HepG2 (cell line): ENCODE results near the gene STRN3. TPM values are rescaled to one million over a fixed set of nuclear protein-coding genes. Genes with fewer than 3 reads are reported as not detected.
A peak's percentile ranks its signal among the peaks of the same experiment; 100 is the strongest.

ENCODE experiments used
- AFF4 ChIP-seq: sonication (generic); formaldehyde crosslinking; IDR thresholded peaks from 2 replicates; pipeline ENCODE4 v1.4.0; 2020; ENCODE audit warnings: missing genetic modification reagents
- ARID3A ChIP-seq: IDR thresholded peaks from 2 replicates; pipeline ENCODE4 v1.6.1; 2012; ENCODE audit warnings: low read depth, low read length, improper control_type of control experiment
- GPBP1L1 ChIP-seq: sonication (generic); formaldehyde crosslinking; IDR thresholded peaks from 2 replicates; pipeline ENCODE4 v1.5.0; 2020; ENCODE audit warnings: mild to moderate bottlenecking, missing genetic modification reagents
- HIVEP1 ChIP-seq: sonication (generic); formaldehyde crosslinking; IDR thresholded peaks from 2 replicates; pipeline ENCODE4 v1.4.0; 2020; ENCODE audit warnings: mild to moderate bottlenecking, missing genetic modification reagents
- IKZF1 ChIP-seq: fragments of 450-650 bp; IDR thresholded peaks from 2 replicates; pipeline ENCODE4 v1.7.1; 2016
- NRL ChIP-seq: sonication (generic); formaldehyde crosslinking; IDR thresholded peaks from 2 replicates; pipeline ENCODE4 v1.5.0; 2020; ENCODE audit warnings: missing genetic modification reagents, mild to moderate bottlenecking, moderate library complexity, borderline replicate concordance
- POGZ ChIP-seq: sonication (generic); formaldehyde crosslinking; IDR thresholded peaks from 2 replicates; pipeline ENCODE4 v1.4.0; 2020; ENCODE audit warnings: mild to moderate bottlenecking, missing genetic modification reagents
- TCF12 ChIP-seq, 2 experiments: fragments of 450-650 bp in 1 of 2; sonication (generic) in 1 of 2; formaldehyde crosslinking in 1 of 2; IDR thresholded peaks; 2 replicates each; pipeline versions ENCODE4 v1.6.1 to v1.8.0; 2017 to 2022; ENCODE audit warnings: antibody characterized with exemption in 1 of 2, mild to moderate bottlenecking in 1 of 2, missing genetic modification reagents in 1 of 2, moderate library complexity in 1 of 2
- XBP1 ChIP-seq: sonication (generic); formaldehyde crosslinking; IDR thresholded peaks from 2 replicates; pipeline ENCODE4 v1.5.0; 2020; ENCODE audit warnings: missing genetic modification reagents
- ZFAT ChIP-seq: sonication (generic); formaldehyde crosslinking; conservative IDR thresholded peaks from 2 replicates; pipeline ENCODE4 v1.8.1; 2023; ENCODE audit warnings: missing genetic modification reagents, inconsistent platforms
- ZHX2 ChIP-seq, 2 experiments: sonication (generic) in 1 of 2; formaldehyde crosslinking in 1 of 2; IDR thresholded peaks; 2 replicates each; pipeline versions ENCODE4 v1.6.1 to v1.9.0; 2014 to 2022; ENCODE audit warnings: antibody characterized with exemption in 1 of 2, borderline replicate concordance in 1 of 2, inconsistent platforms in 1 of 2, low read depth in 1 of 2, missing genetic modification reagents in 1 of 2
- ZKSCAN5 ChIP-seq: sonication (generic); formaldehyde crosslinking; IDR thresholded peaks from 2 replicates; pipeline ENCODE4 v1.5.1; 2020; ENCODE audit warnings: mild to moderate bottlenecking, missing genetic modification reagents
- ZNF20 ChIP-seq: sonication (generic); formaldehyde crosslinking; IDR thresholded peaks from 2 replicates; pipeline ENCODE4 v1.4.0; 2020; ENCODE audit warnings: mild to moderate bottlenecking, moderate library complexity, missing genetic modification reagents
- ZNF547 ChIP-seq: sonication (generic); formaldehyde crosslinking; IDR thresholded peaks from 2 replicates; pipeline ENCODE4 v1.5.1; 2020; ENCODE audit warnings: mild to moderate bottlenecking, missing genetic modification reagents
- ZNF720 ChIP-seq: sonication (generic); formaldehyde crosslinking; IDR thresholded peaks from 2 replicates; pipeline ENCODE4 v1.4.0; 2020; ENCODE audit warnings: missing genetic modification reagents
- polyA plus RNA-seq, 8 experiments: library from polyadenylated mRNA; depleted of rRNA in 3 of 8; stranded (reverse) in 7 of 8; unstranded in 1 of 8; fragments of >200 nt; fragmentation: Illumina TruSeq in 4 of 8; extraction: Trizol in 4 of 8; gene quantifications; 2 replicates each; pipeline versions ENCODE4 v1.2.1 to v1.2.3, GENCODE V29; 2011 to 2016; ENCODE audit warnings: low read depth in 4 of 8, missing spikeins in 1 of 8, mixed read lengths in 1 of 8; ENCODE audit not compliant: insufficient read depth in 1 of 8
- total RNA-seq, 5 experiments: library from RNA; depleted of rRNA; stranded (reverse); fragments of >200 nt; fragmentation: Illumina TruSeq; extraction: Trizol; gene quantifications; 2 replicates each; pipeline ENCODE4 v1.2.3, GENCODE V29; 2016; ENCODE audit warnings: low read depth in 1 of 5

The STRN3 gene
- total and polyA plus RNA-seq, 2 of the 13 experiments (the other 11 are each of a cell fraction or from before 2014, with no cell fraction given): 49.4 to 123 TPM

- TF ChIP-seq ARID3A: no peak
- no peak for TF ChIP-seq TCF12 (IDR thresholded peaks at IDR 0.05)
- no peak for TF ChIP-seq TCF12 (CRISPR knock-in tag; IDR thresholded peaks at IDR 0.05)
- no peak for TF ChIP-seq ZNF547 (CRISPR knock-in tag)
- TF ChIP-seq ZKSCAN5 (CRISPR knock-in tag): no peak
- TF ChIP-seq POGZ (CRISPR knock-in tag): no peak
- no peak for TF ChIP-seq ZNF720
- no peak for TF ChIP-seq ZHX2 (IDR thresholded peaks at IDR 0.05; ENCODE audit: low read depth)
- peak; percentile 37; the same call in 1 of the 2 replicates for TF ChIP-seq ZHX2 (CRISPR knock-in tag; IDR thresholded peaks at IDR 0.05; ENCODE audit: borderline replicate concordance)
- TF ChIP-seq HIVEP1: no peak
- 0 out of 2 replicates have a peak, but pooled peaks have one; percentile 87 for TF ChIP-seq GPBP1L1 (CRISPR knock-in tag)
- TF ChIP-seq AFF4: no peak
- no peak for TF ChIP-seq ZFAT (CRISPR knock-in tag)
- TF ChIP-seq NRL (CRISPR knock-in tag): no peak
- no peak for TF ChIP-seq XBP1 (CRISPR knock-in tag)
- TF ChIP-seq ZNF20 (CRISPR knock-in tag): no peak
- TF ChIP-seq IKZF1: no peak
These were observed 27.0 kb downstream of the STRN3 start (continued) for GRCh38 chr14:30999038-30999773.
